ENCODE measurements around the gene SHQ1. TPM values are rescaled to one million over a fixed set of nuclear protein-coding genes. Genes with fewer than 3 reads are reported as not detected.

SHQ1 gene
- total RNA-seq, 2 donors from 2014 or later, result 16.5 to 19.5 TPM

DNA sequence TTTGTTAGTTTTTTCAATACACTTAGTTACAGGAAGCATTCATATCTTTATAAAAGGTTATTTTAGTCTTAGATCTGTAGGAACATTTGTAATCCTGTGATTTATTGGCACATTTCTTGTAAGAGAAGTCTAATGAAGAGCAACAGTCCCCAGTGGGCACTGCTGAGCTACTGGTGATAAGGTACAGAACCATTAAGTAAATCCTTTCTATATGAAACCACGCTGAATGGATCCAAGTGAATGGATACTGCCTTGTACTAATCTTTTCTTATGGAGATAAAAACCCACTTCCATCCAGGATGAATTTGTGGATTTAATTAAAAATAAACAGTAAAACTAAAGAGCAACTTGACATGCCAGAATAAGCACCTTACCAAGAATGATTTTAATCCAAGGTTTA is 64.0 kb downstream of the SHQ1 start:
- H3K36me3 ChIP-seq, result peaks cover 13% of the 10 kb centered on the region

DNA sequence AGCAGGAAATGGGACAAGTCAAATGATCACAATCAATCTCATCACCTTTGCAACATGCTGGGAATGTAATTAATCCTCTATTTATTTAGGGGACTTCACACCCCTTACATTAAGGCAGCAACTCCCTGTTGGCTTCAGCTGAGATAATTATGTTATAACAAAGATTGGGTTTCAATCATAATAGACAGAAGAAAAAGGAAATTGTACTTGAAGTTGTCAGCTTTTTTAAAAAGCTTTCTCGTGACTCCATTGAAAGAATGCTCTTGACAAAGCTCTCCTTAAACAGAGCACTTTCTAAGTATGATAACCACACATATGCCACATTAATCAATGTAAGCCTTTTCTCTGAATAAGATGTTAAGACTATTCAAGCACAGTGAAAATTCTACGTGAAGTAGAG is 65.7 kb downstream of the SHQ1 start:
- Histone ChIP-seq H3K27me3 (no peaks in the 10 kb centered on the region), H3K9me3 (no peaks in the 10 kb centered on the region), H3K4me3 (no peak overlapping the region), H3K36me3 (peaks cover 13% of the 10 kb centered on the region), H3K27ac (no peak overlapping the region), H3K4me1 (no peaks in the 10 kb centered on the region)
- TF ChIP-seq, protein P1, sequence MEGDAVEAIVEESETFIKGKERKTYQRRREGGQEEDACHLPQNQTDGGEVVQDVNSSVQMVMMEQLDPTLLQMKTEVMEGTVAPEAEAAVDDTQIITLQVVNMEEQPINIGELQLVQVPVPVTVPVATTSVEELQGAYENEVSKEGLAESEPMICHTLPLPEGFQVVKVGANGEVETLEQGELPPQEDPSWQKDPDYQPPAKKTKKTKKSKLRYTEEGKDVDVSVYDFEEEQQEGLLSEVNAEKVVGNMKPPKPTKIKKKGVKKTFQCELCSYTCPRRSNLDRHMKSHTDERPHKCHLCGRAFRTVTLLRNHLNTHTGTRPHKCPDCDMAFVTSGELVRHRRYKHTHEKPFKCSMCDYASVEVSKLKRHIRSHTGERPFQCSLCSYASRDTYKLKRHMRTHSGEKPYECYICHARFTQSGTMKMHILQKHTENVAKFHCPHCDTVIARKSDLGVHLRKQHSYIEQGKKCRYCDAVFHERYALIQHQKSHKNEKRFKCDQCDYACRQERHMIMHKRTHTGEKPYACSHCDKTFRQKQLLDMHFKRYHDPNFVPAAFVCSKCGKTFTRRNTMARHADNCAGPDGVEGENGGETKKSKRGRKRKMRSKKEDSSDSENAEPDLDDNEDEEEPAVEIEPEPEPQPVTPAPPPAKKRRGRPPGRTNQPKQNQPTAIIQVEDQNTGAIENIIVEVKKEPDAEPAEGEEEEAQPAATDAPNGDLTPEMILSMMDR (IDR thresholded peaks at IDR 0.05), result no peak
- DNase-seq (ENCODE audit: low spot score), result no peak

More for the DNA sequence above, 64.0 kb downstream of the SHQ1 start:
- no peaks in the 10 kb centered on the region for H3K4me1 ChIP-seq
- H3K4me3 ChIP-seq, result no peak overlapping the region
- H3K27me3 ChIP-seq, result no peaks in the 10 kb centered on the region
- no peak overlapping the region for H3K27ac ChIP-seq
- H3K9me3 ChIP-seq, result no peaks in the 10 kb centered on the region
- TF ChIP-seq, protein P1 (IDR thresholded peaks at IDR 0.05), result no peak
- DNase-seq (ENCODE audit: low spot score), result no peak

DNA sequence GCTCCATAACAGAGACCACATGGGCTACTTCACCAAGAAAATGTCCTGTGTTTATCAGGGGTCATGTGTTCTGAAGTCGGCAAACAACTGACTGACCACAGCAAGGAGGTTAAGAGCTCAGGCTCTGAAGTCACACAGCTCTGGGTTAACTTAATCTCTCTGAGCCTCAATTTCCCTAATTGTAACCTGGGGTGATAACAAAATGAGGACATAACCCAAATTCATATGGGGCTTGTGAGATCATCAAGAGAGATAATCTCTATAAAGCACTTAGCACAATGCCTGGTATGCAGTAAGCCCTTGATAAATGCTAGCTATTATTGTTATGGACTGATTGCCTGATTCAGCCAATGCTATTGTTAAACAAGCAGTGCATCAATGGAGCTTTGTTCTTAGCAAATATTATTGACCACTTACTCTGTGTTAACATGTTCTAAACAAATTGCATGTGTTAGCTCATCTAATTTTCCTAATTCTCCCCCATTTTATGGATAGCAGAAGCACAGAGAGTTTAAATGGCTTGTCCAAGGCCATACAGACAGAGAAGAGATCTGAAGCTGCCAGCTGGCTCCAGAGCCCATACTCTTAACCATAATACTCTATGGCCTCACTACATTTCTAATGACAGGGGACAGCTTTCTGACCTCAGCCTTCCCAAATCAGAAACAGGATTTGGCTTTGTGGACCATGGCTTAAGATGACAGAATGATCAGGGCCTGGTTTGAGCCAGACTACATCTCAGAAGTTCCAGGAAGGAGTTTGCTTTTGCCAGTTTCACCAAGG is 78.3 kb downstream of the SHQ1 start:
- Histone ChIP-seq H3K4me3 (no peak overlapping the region), H3K36me3 (no peaks in the 10 kb centered on the region), H3K4me1 (peaks cover 0 to 14% of the 10 kb centered on the region in 2 donors), H3K27me3 (no peaks in the 10 kb centered on the region), H3K27ac (no peak overlapping the region), H3K9me3 (no peaks in the 10 kb centered on the region)
- TF ChIP-seq, protein P1 (IDR thresholded peaks at IDR 0.05), result no peak
- no peak for DNase-seq (ENCODE audit: low spot score)

DNA sequence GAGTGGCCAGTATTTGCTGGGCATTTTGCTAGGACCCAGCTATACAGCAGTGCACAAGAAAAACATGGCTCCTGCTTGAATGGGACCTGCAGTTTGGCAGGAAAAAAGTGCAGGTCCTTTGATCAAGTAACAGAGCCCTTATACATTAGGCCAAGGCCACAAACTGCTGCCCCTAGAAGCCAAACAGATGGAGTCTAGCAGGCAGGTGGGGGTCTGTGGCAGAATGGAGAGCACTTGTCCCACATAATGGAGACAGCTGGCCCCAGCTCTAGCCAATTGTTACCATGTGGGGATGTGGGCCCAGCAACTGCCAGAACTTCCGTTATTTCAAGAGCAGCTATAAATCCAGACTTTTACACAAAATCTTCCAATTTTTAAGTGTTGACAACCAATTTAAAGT is 79.3 kb downstream of the SHQ1 start:
- H3K4me1 ChIP-seq, result peaks cover 0 to 14% of the 10 kb centered on the region in 2 donors
- DNase-seq (ENCODE audit: low spot score), result no peak
- TF ChIP-seq, protein P1 (IDR thresholded peaks at IDR 0.05), result no peak
- H3K27ac ChIP-seq, result no peak overlapping the region
- H3K27me3 ChIP-seq, result no peaks in the 10 kb centered on the region
- H3K36me3 ChIP-seq, result no peaks in the 10 kb centered on the region
- no peaks in the 10 kb centered on the region for H3K9me3 ChIP-seq
- no peak overlapping the region for H3K4me3 ChIP-seq

DNA sequence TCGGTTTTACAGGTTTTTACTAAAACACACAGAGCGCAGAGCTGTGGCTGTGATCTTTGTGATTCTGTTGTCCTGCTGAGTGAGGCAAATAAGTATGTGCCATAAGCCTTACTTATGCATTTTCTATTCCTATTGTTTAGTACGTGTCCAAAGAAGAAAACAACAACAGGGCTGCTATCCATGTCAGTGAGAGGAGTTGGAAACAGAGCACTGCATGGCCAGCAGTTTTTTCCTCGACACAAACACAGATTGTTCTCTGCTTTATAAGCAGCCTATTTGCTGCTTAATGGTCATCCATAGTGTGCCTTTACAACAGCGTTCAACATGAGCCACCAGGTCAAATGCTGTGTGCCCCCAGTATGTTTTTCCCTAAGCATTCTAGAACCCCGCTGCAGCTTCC is 79.8 kb downstream of the SHQ1 start:
- TF ChIP-seq, protein P1 (IDR thresholded peaks at IDR 0.05), result no peak
- Histone ChIP-seq H3K9me3 (no peaks in the 10 kb centered on the region), H3K27me3 (no peaks in the 10 kb centered on the region), H3K4me1 (peaks cover 0 to 14% of the 10 kb centered on the region in 2 donors), H3K27ac (no peak overlapping the region), H3K36me3 (no peaks in the 10 kb centered on the region), H3K4me3 (no peak overlapping the region)
- DNase-seq (ENCODE audit: low spot score), result no peak

Data from right atrium auricular region (tissue), 2 donors.